RWPE1 (cell line): ENCODE measurements around the gene LDB3.

Source experiments
- CTCF ChIA-PET: fragments of 350-600 bp; sonication (Branson Sonifier 250); formaldehyde crosslinking; extraction: SDS; loops from one replicate; lab custom pipeline; 2021; lab: Yijun Ruan, JAX
- POLR2A ChIA-PET: fragments of 400-600 bp; formaldehyde crosslinking; extraction: SDS; loops from one replicate; lab custom pipeline; 2020; ENCODE audit warnings: antibody characterized with exemption; ENCODE audit not compliant: low non-redundant PET; lab: Yijun Ruan, JAX
- DNase-seq: peaks from one replicate; pipeline ENCODE4 v3.0.0; 2012; ENCODE audit warnings: low spot score
- H3K27ac ChIP-seq: fragments of 450-650 bp; 2 replicates; pipeline ENCODE4 v1.5.1; 2017
- TF ChIP-seq, protein P1 (sequence below): fragments of 450-650 bp; conservative IDR thresholded peaks from 2 replicates; pipeline ENCODE4 v1.5.1; 2017; ENCODE audit warnings: low read depth, mild to moderate bottlenecking

LDB3 gene

DNA sequence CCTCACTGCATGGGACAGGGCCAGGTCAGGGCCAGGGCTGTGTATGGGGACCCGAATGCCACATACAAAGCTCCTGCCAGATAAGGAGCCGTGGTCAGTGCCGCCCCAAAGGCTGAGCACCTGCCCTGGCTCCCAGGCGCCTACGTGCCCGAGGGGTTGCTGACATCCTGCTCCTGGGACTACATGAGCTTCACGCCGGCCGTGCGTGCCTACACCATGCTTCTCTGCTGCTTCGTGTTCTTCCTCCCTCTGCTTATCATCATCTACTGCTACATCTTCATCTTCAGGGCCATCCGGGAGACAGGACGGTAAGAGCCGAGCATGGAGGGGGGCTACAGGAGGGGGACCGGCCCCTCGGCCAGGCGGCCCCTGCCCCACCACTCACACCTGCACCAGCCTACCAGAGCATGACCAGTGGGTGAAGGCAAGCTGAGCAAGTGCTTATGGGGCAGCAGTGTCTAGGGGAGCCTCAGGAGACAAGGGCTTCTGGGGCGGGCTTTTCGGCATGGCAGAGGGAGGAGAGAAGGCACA is 9.1 kb upstream of the LDB3 start:
- TF ChIP-seq, protein P1, sequence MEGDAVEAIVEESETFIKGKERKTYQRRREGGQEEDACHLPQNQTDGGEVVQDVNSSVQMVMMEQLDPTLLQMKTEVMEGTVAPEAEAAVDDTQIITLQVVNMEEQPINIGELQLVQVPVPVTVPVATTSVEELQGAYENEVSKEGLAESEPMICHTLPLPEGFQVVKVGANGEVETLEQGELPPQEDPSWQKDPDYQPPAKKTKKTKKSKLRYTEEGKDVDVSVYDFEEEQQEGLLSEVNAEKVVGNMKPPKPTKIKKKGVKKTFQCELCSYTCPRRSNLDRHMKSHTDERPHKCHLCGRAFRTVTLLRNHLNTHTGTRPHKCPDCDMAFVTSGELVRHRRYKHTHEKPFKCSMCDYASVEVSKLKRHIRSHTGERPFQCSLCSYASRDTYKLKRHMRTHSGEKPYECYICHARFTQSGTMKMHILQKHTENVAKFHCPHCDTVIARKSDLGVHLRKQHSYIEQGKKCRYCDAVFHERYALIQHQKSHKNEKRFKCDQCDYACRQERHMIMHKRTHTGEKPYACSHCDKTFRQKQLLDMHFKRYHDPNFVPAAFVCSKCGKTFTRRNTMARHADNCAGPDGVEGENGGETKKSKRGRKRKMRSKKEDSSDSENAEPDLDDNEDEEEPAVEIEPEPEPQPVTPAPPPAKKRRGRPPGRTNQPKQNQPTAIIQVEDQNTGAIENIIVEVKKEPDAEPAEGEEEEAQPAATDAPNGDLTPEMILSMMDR: no peak
- POLR2A ChIA-PET: no interaction called here
- DNase-seq: no peak
- CTCF ChIA-PET: interaction anchor here (0.5 to 1.0 kb wide), 3 partner anchors 9 to 280 kb away, joined by 3 to 5 read pairs (median 4); no protein-coding TSS in a partner anchor
- no peak overlapping the region for H3K27ac ChIP-seq

DNA sequence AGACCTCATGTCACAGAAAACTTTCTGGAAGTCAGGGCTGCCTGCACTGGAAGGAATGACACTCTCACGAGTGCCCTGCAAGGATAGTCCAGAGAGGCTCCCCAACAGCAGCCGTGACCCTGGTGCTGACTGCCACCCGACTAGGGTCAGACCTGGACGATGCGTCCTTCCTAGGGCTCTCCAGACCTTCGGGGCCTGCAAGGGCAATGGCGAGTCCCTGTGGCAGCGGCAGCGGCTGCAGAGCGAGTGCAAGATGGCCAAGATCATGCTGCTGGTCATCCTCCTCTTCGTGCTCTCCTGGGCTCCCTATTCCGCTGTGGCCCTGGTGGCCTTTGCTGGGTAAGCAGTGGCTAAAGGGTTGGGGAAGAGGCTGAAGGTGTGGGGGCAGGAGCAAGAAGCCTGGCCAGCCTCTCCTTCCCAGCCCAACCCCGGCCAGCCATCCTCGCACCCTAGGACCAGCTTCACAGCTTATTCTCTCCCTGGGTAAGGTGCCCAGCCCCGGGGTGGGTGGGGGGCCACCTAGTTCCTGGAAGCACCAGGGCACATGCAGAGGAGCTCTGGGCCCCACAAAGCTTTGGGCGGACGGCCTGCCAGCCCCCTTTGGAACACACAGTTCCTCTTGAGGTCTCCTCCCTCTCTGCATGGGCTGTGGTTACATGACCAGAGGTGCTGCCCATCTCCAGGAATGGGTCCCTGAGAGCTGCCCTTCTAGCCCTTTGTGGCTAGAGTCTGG is 8.4 kb upstream of the LDB3 start:
- no peak overlapping the region for H3K27ac ChIP-seq
- no peak for DNase-seq
- ChIA-PET POLR2A (no interaction called here), CTCF (interaction anchor here (0.5 to 1.0 kb wide), 3 partner anchors 8 to 279 kb away, joined by 3 to 5 read pairs (median 4); no protein-coding TSS in a partner anchor)
- TF ChIP-seq, protein P1: no peak

DNA sequence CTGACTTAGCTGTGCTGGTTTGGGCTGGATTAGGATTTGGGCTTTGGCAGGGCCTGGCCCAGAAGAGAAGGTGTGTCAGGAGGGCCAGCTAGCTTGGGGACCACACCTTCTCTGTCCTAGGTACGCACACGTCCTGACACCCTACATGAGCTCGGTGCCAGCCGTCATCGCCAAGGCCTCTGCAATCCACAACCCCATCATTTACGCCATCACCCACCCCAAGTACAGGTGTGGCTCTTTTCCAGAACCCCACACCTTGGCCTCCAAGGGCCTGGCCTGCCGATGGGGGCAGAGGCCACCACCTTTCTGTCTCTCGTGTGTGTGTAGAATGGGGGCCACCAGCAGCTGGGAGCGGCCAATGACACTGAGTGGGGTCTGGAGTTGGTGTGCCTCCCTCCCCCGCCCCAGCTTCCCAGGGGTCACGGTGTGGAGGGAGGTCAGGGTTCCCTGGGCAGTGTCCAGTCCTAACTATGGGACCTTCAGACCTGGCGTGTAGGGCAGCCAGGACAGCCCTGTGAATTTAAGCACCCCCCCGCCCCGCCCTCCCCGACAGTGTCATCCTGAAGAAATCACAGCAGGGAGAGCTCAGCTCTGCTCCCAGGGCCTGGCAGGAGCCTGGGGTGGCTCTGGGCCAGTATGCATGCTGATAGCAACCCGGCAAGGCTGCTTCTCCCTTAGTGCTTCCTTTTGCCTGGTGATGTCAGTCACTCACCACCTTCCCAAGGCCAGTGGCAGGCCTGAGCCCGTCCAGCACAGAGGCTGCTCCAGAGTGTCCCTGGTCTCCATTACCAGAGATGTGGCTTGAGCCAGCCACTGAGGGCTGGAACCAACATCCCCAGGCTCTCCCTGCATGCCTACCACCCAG is 6.9 kb upstream of the LDB3 start:
- CTCF ChIA-PET: no interaction called here
- peak; percentile 41 for DNase-seq
- TF ChIP-seq, protein P1: no peak
- H3K27ac ChIP-seq: peak overlapping the region; percentile 38
- POLR2A ChIA-PET: no interaction called here

DNA sequence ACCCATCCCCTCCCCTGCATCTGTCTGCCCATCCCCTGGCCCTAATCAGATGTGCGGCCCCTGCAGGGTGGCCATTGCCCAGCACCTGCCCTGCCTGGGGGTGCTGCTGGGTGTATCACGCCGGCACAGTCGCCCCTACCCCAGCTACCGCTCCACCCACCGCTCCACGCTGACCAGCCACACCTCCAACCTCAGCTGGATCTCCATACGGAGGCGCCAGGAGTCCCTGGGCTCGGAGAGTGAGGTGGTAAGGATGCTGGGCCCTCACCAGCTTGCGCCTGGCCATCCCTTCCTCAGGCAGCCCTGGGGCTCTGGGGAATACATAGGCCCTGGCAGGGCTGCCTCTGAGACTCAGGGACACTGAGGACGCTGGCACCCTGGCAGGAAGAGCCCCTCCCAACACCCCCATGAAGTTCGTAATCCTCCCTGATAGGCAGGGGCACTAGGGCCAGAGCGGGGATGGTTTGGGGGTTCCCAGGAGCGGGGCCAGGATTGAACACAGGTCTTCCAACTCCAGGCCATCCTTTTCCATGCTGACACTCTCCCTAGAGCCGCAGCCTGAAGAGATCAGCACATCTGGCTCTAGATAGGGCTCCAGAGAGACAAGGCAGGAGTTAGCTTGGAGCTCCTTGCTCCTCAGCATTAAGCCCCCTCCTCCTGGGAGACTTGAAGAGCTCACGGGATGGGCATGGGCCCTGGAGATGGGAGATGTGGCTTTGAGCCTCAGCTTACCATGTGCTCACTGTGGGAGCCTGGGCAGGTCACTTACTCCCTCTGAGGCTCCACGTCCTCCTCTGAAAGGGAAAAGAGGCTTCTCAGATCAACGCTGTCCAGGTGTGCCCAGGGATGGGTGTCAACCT is 5.9 kb upstream of the LDB3 start:
- ChIA-PET CTCF (interaction anchor here (0.7 kb wide), 1 partner anchor 9 kb away, joined by 3 read pairs; no protein-coding TSS in a partner anchor), POLR2A (no interaction called here)
- TF ChIP-seq, protein P1: no peak
- peak overlapping the region; percentile 38 for H3K27ac ChIP-seq
- no peak for DNase-seq

DNA sequence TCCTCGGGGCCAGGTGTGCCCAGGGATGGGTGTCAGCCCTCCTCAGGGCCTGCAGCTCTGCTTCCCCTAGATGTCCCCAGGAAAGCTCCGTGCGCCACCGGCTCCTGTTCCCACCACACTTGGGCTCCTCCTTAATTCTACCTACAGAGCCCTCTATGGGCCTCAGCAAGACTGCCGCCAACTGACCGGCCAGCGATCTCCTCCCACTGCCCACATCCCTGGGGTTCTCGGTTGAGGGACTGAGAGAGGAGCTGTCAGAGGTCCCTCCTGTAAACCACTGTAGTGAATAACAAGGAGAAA is 5.3 kb upstream of the LDB3 start:
- TF ChIP-seq, protein P1: no peak

More for the DNA sequence above, 5.3 kb upstream of the LDB3 start:
- POLR2A ChIA-PET: no interaction called here
- CTCF ChIA-PET: interaction anchor here (0.7 kb wide), 1 partner anchor 9 kb away, joined by 3 read pairs; no protein-coding TSS in a partner anchor
- DNase-seq: no peak
- H3K27ac ChIP-seq: no peak overlapping the region
